Neural cell (in vitro differentiated cells): ENCODE data around the gene HHIPL1.

Experiments used
- CTCF ChIP-seq: fragments of 450-650 bp; IDR thresholded peaks from 2 replicates; pipeline ENCODE4 v1.5.1; 2014; ENCODE audit warnings: antibody characterized with exemption, mild to moderate bottlenecking, moderate library complexity; ENCODE audit not compliant: poor library complexity, severe bottlenecking
- REST ChIP-seq: IDR thresholded peaks from 2 replicates; pipeline ENCODE4 v1.6.1; 2012; ENCODE audit warnings: borderline replicate concordance

GRCh38 chr14:99699085-99699760 lies 54.3 kb downstream of the HHIPL1 start:
- TF ChIP-seq REST (no peak), CTCF (no peak)
